GM19395 (cell line): ENCODE data around the gene BCAR3.

ENCODE experiments used
- ATAC-seq: cut with Tn5 transposase; IDR thresholded peaks from one replicate; pipeline ENCODE4 v1.9.1; 2021; ENCODE audit warnings: mild to moderate bottlenecking, moderate library complexity; ENCODE audit not compliant: unreplicated experiment

Gene BCAR3

DNA sequence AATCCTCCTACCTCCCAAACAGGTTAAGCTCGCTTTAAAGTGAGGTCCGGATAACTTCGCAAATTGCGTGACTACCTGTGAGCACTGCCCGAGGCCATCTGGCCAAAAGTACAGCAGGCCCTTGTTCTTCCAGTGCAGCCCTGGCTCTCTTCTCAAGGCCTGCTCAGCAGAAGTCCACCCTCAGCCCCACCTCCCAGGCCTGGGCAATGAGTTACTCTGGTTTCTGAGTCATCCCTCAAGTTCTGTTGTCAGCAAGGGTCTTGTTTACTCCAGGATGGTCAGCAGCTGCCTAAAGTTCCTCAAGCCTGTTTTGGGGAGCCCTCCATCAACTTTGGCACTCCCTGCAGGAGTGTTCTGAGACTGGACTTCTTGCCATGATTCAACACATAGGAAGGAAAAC, 101.7 kb downstream of the BCAR3 start:
- no peak for ATAC-seq

DNA sequence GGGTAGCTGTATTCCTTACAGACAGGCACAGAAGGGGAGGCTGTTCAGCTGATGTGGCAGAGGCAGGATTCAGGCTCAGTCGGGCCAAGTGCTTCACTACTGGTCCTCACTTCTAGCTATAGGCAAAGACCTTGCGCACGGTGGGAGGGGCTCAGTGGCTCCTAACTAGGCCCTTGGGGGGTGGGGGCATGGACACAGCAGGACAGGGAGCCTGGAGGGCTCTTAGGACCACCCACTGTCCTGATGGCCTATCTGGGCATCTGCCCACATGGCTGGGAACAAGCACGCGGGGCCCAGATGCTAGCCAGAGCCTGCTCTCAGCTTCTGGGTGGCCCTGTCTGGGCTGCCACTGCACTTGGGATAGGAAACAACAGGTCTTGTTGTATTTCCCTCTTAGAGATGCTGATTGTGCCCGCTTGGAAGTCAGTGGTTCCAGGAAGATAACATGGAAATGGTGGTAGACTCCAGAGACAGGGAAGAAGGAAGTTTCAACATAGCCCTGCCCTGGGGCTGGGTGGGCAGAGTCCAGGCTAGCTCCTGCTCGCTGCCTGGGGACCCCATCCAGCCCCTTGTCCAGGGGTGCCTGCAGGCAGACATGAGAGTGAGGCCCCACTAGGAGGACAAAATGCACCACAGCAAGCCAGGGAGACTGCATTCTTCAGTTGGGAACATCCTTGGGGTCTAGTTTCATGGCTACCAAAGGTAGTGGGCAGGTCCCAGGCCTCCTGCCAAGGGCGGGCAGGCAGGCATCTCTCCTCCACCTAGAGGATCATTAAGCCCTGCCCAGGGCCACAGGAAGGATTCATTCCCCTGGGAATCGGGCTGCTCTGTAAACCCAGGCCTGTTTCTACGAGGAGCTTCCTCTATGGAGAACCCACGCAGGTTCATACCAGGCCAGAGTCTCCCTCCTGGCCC, 102.5 kb downstream of the BCAR3 start:
- no peak for ATAC-seq

DNA sequence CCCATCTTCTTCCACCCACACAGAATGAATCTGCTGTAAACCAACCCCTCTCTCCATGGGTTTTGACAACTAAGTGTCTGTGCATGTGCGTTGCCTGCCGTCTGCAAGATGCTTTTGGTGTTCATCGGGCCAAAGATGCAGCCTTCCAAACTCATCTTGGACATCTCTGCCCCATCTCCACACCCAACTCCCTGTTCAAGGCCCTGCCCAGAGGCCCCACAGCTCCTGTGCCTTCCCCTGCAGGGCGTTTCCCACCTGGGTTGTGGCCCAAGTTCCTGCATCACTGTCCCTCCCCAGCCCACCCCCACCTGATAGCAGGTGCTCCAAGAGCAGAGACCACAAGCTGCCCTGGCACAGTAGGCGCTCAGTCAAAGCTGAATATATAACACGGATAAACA, 103.2 kb downstream of the BCAR3 start:
- ATAC-seq = no peak

DNA sequence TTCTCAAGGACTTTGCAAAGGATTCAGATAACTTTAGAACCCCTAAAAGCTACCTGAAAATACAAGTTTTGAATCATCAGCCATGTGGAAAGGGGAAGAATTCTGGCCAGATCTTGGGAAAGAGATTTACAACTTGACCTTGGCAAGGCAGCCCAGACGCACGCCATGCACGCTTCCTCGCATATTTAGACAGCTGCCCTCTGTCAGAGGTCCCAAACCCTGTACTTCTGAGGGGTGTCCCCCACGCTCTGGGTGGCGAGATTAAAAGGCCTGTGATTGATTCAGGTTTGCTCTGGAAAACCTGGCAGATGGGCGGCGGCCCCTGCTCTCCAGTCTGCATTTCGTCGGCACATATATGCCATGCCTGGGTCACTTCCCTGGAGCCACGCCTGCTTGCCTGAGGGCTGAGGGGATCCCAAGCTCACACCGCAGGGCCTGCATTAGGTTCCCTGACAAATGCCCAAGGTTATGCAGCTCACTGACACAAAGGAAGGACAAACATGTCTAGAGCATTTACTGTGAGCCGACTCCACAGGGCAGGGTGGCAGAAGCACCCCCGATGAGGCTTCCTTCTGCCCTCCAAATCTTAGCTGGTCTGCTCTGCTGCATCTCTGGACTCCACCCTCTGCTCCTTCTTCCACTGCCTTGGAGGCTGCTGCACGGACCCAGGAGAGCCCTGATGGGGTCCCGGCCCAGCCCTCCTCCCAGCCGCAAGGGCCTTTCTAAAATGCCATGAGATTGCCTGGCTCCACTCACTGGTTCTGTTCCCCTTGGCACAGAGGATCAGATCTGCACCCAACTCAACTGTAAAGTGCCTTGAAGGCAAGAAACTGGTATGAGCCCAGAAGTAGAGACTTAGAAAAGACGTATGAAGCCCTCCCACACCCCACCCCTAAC, 103.9 kb downstream of the BCAR3 start:
- ATAC-seq = no peak

DNA sequence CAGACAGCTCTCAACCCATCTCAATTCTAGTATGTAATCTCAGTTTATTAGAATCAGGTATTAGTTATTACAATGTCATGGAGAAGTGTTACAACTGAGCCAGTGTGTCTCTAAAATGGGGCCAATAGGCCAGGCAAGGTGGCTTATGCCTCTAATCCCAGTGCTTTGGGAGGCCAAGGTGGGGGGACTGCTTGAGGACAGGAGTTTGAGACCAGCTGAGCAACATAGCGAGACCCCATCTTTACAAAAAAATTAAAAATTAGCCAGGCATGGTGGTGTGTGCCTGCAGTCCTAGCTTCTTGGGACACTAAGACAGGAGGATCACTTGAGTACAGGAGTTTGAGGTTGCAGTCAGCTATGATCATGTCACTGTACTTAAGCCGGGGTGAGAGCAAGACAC, 104.9 kb downstream of the BCAR3 start:
- no peak for ATAC-seq

DNA sequence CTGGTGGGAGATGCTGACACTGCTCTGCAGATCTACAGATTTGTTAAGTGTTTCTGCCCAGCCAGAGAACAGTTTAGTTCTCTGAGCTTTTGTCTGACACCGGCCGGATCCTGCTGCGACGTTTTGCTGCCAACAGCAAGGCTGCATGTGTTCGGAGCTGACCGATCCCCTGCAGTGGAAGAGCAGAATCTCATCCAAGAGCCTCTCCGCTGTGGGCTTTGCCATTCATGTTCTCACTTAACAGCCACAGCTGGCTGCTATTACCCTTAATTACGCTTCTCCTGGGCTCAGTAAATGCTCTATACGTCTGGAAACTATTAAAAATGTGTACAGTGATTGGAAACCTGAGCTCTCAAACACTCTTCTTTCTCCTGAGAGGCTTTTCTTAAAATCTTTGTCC, 105.3 kb downstream of the BCAR3 start:
- no peak for ATAC-seq

DNA sequence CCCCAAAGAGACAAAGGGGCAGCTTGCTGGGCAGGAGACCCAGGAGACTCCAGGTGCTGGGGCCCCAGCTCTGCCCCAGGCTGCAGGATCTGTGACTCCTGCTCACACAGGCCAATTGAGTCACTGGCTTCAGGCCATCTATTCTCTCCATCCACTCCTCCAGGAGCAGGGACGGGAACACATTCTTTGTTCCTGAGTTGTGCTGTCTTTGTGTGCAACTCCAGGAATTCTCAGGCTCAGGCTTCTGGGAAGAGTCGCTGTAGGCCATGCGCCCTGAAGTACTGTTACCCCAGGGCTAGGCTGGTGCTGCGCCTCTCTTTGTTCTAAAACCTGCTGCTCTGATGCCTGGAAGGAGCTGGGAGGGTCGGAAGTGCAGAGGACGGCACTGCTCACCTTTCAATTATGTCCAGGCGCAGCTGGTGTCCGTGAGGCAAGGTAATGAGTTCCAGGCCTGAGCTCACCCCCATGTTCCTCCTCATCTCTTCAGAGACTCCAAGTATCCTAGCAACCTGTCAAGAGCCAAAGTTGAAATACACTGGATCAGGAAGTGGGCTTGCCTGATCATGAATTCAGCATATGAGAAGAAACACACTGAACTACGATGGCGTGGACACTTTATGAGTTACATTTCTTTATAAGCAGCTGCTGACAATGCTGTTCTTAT, 105.9 kb downstream of the BCAR3 start:
- no peak for ATAC-seq

DNA sequence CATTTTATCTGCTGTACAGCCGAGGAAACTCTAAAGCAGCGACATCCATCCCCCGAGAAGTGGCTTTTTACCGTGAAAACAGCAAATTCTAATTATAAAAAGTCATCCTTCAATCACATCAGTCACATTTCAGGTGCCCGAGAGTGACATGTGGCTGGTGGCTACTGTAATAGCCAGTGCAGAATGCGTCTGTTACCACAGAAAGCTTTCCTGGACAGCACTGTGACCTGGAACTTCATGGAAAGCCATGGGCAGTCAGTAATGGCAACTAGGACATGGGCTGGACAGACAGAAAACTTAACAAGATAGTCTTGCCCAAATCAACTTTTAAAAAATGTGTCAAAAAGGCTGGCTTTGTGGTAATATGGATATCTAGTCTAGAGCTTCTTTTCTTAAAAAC, 106.6 kb downstream of the BCAR3 start:
- ATAC-seq = no peak

DNA sequence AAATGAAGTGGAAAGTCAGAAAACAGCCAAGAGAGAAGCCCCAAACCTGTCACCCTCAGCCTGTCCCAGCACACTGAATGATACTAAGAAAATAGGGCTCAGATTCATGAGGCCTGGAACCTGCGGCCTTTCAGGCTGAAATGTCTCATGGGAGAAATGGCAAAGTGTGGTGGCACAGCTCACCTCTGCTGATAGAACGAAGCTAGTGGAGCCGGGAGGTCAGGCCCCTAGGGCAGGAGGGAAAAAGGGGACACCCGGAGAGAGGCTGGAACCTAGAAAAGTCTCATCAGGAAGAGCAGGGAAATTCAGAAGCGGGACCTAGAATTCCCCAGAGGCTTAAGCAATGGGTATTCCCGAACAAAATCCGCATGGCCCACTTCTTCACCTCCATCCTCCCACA, 107.1 kb downstream of the BCAR3 start:
- ATAC-seq = no peak

DNA sequence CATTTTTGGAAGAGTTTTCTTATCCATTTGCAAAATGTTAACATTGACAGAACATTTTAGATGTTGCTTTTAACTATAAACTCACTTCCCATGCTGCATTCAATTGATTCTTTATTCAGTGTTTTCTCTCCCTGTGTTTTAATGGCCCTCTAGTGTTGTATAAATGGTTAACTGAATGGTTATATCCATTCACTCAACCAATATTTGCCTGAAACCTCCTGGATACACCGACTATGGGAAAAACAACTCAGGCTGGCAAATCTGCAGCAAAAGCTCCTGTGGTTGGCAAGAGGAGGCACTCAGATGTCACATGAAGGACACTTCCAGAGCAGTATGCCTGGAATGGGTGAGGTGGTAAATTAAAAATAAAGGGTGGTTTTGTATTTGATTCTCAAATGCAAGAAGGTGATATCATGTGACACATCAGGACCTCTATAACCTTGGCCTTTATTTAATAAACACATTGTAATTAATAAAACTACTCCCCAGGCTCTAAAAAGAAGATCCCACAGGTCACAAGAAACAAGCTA, 107.6 kb downstream of the BCAR3 start:
- ATAC-seq = no peak

DNA sequence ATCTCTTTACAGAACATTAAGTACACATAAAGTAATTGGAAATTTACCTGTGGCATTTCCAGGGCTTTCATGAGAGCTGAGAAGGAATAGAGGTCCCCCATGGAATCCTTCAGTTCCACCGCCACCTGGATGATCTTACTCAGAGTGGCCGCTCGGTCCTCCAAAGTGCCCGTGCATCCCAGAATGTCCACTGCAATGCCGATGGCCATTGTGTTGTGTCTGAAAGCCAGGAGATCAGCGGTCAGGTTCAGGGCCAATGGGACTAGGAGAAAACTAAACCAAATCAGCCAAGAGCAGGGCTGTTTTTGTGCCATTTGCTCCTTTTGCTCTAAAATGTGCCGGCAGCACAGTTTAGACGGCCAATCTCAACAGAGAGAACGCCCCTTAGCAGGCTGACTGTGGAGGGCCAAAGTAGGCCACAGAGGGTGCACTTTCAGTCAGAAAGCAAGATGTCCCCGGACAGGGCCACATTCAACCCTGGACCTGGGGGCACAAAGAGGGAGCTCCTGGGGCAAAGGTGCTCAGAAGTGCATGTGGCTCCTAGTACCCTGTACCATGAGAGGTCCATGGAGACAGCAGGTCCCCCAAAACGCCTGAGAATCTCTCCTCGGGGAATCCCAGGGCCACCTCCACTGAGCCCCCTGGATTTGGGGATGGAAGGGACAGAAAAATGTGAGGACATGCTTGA, 109.9 kb downstream of the BCAR3 start:
- ATAC-seq = no peak

DNA sequence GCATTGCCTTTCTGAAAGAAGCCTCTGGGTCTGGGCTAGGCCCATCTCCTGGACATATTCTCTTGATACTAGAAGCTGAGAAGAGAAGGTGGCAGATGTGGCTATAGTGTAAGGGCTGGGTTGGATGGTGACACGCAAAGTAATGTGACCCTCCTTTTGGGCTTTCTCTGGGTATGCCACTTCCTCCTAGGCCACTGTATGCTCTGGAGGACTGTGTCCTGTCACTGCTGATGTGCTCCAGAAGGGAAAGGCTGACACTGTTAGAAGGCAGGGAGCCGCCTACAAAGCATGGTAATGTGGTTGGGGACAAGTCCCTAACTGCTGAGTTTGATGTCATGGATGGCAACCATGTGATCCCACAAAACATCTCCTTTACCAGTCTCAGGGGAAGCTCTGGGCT, 112.1 kb downstream of the BCAR3 start:
- no peak for ATAC-seq

DNA sequence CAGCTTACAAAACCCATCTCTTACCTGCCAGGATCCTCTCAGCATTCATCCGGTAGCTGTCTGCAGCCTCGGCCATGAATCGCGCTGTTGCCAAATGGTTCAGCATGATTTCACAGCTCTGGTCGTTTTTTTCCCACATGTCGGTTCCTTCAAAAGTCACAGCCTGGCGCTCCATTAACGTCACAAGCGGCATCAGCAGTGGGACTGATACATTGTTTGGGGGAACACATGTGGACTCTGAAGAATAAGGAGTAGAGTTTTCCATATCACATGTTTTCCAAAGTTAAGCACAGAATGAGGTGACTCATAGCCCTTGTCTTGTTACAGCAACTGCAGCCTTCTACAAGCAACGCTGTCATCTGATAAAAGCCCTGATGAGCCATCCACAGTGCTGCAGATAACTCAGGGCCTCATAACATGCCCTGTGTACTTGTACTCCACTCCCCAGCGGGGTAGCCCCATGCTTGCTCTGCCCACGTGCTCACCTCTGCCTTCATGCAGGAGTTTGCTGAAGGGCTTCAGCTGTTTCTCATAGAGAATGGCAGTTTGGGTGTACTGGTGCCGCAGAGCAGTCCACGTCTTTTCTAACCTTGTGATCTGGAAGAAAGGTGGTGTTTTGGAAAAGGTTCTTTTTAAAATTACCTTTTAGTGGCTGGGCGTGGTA, 114.2 kb downstream of the BCAR3 start:
- ATAC-seq = no peak

DNA sequence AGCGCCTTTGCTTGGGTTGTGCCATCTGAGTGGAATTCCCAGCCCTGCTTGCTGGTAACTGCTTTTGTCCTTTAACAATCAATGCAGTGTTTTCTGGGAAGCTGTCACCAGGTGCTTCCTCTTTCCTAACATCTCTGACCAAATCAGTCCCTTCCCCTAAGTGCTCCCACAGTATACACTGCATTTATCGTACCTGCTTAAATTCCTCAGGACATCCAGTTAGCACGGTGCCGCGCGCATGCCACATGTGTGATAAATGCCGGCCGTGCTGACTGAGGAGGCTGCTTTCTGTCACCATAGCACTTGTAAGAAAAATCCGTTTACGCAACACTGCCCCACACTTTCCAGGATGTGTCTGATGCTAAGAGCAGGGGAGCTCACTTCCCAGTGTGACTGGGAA, 115.4 kb downstream of the BCAR3 start:
- ATAC-seq = no peak

DNA sequence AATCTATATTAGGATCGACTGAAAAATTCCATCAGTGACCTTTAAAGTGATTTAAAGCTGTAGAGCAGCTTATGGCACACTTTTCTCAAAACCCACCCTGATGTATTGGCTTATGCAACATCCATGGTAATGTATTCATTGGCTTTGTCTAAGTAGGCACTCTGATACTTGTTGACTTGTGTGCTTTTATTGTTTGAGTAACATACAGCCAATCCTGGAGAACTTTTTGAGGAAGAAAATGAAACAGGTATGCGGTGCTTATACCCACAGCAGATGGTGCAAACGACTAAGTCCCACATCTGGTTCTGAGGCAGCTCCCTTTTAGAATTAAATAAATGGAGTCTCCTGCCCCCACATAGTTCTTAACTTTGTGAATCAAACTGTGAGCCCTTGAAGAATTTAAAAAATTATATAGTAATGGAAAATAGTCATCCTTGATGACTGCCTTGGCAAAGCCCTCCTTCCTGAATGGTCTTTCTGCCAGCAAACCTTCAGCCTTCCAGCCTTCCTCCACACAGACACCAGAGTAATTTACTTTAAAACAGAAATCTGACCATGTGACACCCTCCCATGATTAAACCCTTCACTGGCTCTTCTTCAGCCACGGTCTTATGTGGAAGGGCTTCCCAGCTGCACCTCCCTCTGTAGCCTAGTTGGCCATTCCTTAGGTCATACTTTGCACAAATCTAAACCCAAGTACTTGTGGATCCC, 116.0 kb downstream of the BCAR3 start:
- ATAC-seq = no peak

DNA sequence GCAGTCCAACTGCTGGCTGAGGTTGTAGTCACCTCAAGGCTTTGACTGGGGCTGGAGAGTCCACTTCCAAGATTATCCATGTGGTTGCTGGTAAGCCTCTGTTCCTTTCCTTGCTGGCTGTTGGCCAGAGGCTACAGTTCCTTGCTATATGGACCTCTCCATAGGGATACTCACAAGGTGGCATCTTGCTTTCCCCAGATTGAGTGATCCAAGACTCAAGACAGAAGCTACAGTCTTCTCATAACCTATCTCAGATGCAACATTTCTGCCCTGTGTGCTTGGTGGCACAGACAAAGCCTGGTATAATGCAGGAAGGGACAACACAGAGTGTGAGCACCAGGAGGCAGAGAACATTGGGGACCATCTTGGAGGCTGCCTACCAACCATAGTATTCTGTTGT, 121.9 kb downstream of the BCAR3 start:
- no peak for ATAC-seq

DNA sequence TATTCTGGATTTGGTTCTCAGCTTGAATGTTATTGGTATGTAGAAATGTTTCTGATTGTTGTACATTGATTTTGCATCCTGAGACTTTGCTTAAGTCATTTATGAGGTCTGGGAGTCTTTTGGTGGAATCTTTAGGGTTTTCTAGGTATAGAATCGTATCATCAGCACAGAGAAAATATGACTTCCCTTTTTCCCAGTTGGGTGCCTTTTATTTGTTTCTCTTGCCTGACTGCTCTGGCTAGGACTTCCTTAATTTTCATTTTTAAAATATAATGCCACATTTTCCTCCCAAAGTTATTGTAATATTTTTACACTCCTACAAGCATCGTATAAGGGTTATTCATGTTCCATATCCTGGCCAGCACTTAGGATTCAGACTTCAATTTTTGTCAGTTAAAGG, 122.6 kb downstream of the BCAR3 start:
- no peak for ATAC-seq

DNA sequence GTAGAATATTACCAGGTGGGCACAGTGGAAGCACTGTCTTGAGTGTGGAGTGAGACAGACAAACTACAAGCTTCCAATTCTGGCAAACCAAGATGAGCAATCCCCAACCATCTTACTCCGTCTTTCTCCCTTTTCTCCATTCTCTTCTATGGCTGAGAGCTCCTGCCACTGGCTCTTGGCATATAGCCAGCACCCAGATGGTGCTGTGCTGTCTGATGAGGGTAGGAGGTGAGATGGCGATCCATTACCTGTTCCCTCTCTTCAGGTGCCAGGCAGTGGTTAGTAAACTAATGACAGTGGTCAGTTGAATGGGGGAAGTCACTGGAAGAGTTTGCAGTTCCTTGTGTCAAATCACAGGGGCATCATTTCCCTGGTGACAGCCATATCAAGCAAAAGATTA, 125.3 kb downstream of the BCAR3 start:
- no peak for ATAC-seq
